ENCODE data around the gene C3orf85.

- no peak for TF ChIP-seq CTCF (IDR thresholded peaks at IDR 0.05)
- no peak for TF ChIP-seq POLR2A (IDR thresholded peaks at IDR 0.05)
Measured at GRCh38 chr3:109165905-109166304, 29.4 kb downstream of the C3orf85 start.
